Measurements from ENCODE around the gene GM2A.
"Not testable (repeated sequence)": the region's sequence is repeated elsewhere in the genome, so short reads cannot be mapped to it uniquely, and the experiment has no call there.

Gene GM2A

DNA sequence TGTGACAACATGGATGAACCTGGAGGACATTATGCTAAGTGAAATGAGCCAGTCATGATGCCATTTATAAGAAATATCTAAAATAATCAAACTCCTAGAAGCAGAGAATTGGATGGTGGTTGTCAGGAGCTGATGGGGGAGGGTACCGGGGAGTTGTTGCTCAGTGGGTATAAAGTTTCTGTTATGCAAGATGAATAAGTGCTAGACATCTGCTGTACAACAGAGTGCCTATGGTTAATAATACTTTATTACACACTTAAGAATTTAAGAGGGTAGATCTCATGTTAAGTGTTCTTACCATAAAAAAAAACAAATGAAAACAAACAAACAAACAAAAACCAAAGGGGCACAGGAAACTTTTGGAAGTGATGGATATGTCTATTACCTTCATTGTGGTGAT is 16.1 kb upstream of the GM2A start:
- TF ChIP-seq POLR2A (IDR thresholded peaks at IDR 0.05; ENCODE audit: low read depth, low read length) = no peak
- FAIRE-seq (no peak), DNase-seq (ENCODE audit: insufficient read length, low spot score) (no peak)

DNA sequence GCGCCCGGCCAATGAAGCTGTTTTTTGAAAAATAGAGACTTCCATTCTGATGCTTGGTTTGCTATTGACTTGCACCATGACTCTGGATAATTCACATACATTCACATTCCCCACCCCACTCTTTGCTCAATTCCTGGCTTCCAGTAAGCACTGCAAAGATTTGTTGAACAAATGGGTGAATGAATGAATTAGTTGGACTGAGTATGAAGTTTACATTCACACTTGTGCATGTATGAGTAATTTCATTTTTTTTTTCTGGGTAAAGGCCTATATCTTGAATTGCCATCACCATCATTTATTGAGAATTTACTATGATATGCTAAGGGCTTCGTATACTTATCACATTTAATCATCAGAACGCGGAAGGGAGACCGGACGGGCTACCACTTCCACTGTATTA is 15.3 kb upstream of the GM2A start:
- DNase-seq (ENCODE audit: insufficient read length, low spot score) = no peak
- FAIRE-seq = no peak
- TF ChIP-seq POLR2A (IDR thresholded peaks at IDR 0.05; ENCODE audit: low read depth, low read length) = no peak

DNA sequence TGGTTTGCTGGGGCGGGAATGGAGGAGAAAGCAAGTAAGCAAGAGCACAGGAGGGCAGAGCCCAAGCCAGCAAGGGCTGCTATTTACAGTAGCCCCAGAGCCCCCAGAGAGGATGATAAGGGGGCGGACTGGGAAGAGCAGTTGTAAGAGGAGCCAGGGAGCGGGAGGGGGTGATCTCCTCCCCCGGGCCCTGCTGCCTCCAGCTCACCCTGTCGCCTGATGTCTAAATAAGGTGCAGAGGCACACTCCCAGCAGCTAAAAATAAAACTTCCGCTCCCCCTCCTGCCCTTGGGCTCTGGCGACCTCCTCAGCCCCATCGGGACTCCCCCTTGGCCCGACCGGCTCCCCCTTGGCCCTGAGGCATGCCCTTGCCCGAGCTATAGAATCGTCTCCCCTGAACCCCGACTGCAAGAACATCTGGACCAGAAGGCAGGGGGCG is 14.7 kb upstream of the GM2A start:
- TF ChIP-seq POLR2A (IDR thresholded peaks at IDR 0.05; ENCODE audit: low read depth, low read length) = no peak
- no peak for DNase-seq (ENCODE audit: insufficient read length, low spot score)
- no peak for FAIRE-seq

- FAIRE-seq = no peak
- DNase-seq (ENCODE audit: insufficient read length, low spot score) = peak; percentile 72
- no peak for TF ChIP-seq POLR2A (IDR thresholded peaks at IDR 0.05; ENCODE audit: low read depth, low read length)
Measured at GRCh38 chr5:151239237-151239861, 13.6 kb upstream of the GM2A start.

DNA sequence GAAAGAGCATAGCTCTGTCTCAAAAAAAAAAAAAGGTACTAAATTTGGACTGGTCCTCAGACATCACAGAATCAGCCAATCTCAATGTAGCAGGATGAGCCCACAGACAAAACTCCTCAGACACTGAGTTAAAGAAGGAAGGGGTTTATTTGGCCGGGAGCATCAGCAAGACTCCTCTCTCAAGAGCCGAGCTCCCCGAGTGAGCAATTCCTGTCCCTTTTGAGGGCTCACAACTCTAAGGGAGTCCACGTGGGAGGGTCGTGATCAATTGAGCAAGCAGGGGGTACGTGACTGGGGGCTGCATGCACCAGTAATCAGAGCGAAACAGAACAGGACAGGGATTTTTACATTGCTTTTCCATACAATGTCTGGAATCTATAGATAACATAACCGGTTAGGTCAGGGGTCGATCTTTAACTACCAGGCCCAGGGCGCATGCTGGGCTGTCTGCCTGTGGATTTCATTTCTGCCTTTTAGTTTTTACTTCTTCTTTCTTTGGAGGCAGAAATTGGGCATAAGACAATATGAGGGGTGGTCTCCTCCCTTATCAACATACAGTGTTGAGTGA is 12.6 kb upstream of the GM2A start:
- DNase-seq (ENCODE audit: insufficient read length, low spot score); FAIRE-seq: not testable (repeated sequence)

DNA sequence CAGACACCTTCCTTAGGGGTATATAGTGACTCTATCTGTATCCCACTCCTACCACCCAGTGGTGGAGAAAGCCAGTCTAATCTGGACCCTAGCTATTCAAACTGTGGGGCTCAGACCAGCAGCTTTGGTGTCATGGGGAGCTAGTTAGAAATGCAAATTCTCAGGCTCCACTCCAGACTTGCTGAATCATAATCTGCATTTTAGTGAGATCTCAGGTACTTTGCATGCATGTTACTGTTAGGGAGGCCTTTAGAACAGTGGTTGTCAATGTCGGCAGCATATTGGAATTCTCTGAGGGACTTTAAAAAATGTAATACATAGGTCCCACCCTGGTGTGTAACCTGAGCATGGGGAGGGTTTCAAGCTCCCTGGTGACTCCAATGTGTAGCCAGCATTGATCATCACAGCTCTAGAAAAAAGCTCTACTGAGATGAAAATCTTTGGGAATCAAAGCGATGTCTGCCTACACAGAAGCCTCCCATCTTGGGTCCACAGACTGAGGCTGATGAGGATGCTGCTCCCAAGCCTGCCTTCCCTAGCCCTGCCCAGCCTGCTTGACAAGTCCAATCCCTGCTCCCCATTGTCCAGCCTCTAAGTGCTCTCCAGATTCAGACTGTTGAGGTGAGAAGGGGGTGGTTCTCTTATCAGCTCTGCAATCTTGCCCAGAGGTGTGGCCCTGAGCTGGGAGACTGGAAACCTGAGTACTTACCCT is 11.9 kb upstream of the GM2A start:
- DNase-seq (ENCODE audit: insufficient read length, low spot score) = no peak
- no peak for TF ChIP-seq POLR2A (IDR thresholded peaks at IDR 0.05; ENCODE audit: low read depth, low read length)
- FAIRE-seq = no peak

DNA sequence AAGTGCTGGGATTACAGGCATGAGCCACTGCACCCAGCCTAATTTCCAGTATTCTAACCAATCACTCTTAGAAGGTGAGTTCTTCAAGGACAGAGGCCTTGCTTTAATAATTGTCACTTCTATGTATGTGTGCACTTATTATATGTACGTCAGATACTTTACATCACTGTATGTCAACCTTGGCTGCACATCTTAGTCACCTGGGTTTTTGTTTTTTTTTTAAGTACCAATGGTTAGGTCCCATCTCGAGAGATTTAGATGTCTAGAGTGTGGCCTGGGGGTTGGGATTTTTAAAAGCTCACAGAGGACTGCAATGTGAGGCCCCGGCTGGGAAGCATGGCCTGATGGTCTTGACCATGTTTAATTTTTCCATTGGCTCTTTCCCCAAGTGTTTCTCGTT is 9.9 kb upstream of the GM2A start:
- TF ChIP-seq POLR2A (IDR thresholded peaks at IDR 0.05; ENCODE audit: low read depth, low read length) = no peak
- FAIRE-seq = no peak
- no peak for DNase-seq (ENCODE audit: insufficient read length, low spot score)

DNA sequence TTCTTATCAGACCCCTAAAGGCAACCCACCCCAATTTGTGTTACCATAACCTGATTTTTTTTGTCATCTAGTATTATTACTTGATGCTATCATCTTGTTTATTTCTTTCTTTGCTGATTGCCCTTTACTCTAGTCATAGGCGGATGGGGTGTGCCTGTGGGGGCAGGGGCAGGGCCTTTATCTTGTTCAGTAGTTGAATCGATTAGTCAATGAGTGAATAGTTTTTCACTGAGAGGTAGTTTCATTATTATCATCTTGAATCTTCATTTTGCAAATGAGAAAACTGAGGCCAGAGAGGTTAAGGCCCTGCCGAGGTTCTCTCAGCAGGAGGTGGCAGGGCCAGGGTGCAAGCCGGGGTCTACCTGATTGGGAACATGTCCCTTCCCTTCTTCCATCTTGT is 9.4 kb upstream of the GM2A start:
- FAIRE-seq (no peak), DNase-seq (ENCODE audit: insufficient read length, low spot score) (no peak)
- TF ChIP-seq POLR2A (IDR thresholded peaks at IDR 0.05; ENCODE audit: low read depth, low read length) = no peak

DNA sequence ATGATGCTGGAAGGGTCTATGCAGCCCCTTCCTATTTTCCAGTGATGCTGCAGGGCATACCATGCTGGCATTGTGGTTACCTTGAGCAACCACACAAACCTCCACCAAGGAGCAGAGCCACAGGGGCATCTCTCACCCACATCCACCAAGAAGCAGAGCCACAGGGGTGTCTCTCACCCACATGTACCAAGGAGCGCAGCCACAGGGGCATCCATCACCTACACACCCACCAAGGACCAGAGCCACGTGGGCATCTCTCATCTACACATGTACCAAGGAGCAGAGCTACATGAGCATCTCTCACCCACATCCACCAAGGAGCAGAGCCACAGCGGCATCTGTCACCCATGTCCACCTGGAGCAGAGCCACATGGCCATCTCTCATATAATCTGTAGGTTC is 8.8 kb upstream of the GM2A start:
- DNase-seq (ENCODE audit: insufficient read length, low spot score) = no peak
- FAIRE-seq = no peak
- no peak for TF ChIP-seq POLR2A (IDR thresholded peaks at IDR 0.05; ENCODE audit: low read depth, low read length)

GRCh38 chr5:151245680-151246219 is 7.2 kb upstream of the GM2A start:
- FAIRE-seq = no peak

GRCh38 chr5:151248651-151249050 is 4.3 kb upstream of the GM2A start:
- FAIRE-seq (no peak), DNase-seq (ENCODE audit: insufficient read length, low spot score) (no peak)
- TF ChIP-seq POLR2A (IDR thresholded peaks at IDR 0.05; ENCODE audit: low read depth, low read length) = no peak

More at GRCh38 chr5:151245680-151246219, 7.2 kb upstream of the GM2A start:
- no peak for DNase-seq (ENCODE audit: insufficient read length, low spot score)
- no peak for TF ChIP-seq POLR2A (IDR thresholded peaks at IDR 0.05; ENCODE audit: low read depth, low read length)

DNA sequence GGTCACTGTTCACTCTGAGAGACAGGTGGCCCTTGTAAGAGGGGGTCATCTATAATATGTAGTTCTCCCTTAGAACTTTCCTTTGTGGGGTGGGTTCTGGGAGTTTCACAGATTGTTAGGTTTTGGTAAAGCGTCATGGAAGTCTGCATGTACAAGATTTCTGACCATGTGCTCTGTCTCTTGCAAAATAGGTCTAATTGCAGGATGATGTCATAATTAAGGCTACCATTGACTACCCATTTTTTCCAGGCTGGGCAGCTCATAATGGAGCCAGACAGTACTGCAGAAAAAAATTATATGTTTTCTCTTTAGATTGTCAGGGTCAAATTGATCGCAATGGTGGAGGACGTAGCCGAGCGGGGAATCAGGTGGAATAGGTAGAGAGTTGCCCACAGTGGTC is 3.7 kb upstream of the GM2A start:
- no peak for TF ChIP-seq POLR2A (IDR thresholded peaks at IDR 0.05; ENCODE audit: low read depth, low read length)
- DNase-seq (ENCODE audit: insufficient read length, low spot score) (no peak), FAIRE-seq (no peak)

DNA sequence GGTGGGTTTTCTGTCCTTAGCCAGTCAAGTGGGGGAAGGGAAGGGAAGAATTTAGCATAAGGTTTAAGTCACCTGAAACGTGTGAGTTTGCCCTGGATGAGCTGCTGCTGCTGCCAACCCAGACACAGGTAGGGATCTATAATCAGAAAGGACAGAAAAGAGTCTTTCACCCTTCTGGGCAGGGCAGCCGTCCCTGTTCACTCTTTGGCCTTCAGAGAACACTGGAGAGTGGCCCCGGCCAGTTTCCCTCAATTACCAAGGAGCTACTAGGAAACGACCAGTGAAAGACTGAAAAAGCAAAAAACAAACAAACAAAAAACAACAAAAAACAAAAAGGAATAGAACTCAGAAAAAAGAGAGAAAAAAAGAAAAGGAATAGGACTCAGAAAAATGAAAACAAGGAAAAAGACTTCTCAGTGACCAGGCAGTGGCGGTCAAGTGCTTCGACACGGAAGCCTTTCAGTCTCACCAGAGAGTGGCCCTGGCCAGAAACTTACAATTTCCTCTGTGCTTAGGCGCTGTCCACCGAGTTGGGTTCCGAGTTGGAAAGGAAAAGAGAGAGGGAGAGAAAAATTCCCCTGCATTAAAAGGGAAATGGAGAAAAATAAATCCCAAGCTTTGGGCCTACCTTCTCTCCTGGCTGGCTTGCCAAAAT is 2.5 kb upstream of the GM2A start:
- DNase-seq (ENCODE audit: insufficient read length, low spot score) (no peak), FAIRE-seq (no peak)
- no peak for TF ChIP-seq POLR2A (IDR thresholded peaks at IDR 0.05; ENCODE audit: low read depth, low read length)

GRCh38 chr5:151251001-151251551 is 1.9 kb upstream of the GM2A start:
- no peak for DNase-seq (ENCODE audit: insufficient read length, low spot score)
- no peak for TF ChIP-seq POLR2A (IDR thresholded peaks at IDR 0.05; ENCODE audit: low read depth, low read length)
- no peak for FAIRE-seq
